Smooth muscle cell (in vitro differentiated cells): ENCODE measurements around the gene PRPSAP2. TPM values are rescaled to one million over a fixed set of nuclear protein-coding genes. Genes with fewer than 3 reads are reported as not detected.

Source experiments
- DNase-seq: peaks from one replicate; lab custom pipeline; 2025; ENCODE audit not compliant: unreplicated experiment; lab: John Stamatoyannopoulos, UW
- H2AFZ ChIP-seq: fragments of 200-600 bp; sonication (generic); 2 replicates; pipeline ENCODE4 v1.6.0; 2016; ENCODE audit warnings: antibody characterized with exemption, low read depth, mild to moderate bottlenecking
- H3F3A ChIP-seq: fragments of 200-600 bp; sonication (generic); 2 replicates; pipeline ENCODE4 v1.6.0; 2017; ENCODE audit warnings: antibody characterized with exemption, low read depth
- H3K27ac ChIP-seq: fragments of 200-600 bp; sonication (generic); 2 replicates; pipeline ENCODE4 v1.5.1; 2016; ENCODE audit warnings: low read depth, mild to moderate bottlenecking
- H3K27me3 ChIP-seq: fragments of 200-600 bp; sonication (generic); 2 replicates; pipeline ENCODE4 v1.6.1; 2016; ENCODE audit warnings: low read depth, mild to moderate bottlenecking
- H3K36me3 ChIP-seq: fragments of 200-600 bp; sonication (generic); 2 replicates; pipeline ENCODE4 v1.5.1; 2016; ENCODE audit warnings: low read depth
- H3K4me1 ChIP-seq: fragments of 200-600 bp; sonication (generic); 2 replicates; pipeline ENCODE4 v1.5.1; 2016; ENCODE audit warnings: low read depth
- H3K4me2 ChIP-seq: fragments of 200-600 bp; sonication (generic); 2 replicates; pipeline ENCODE4 v1.6.0; 2016; ENCODE audit warnings: mild to moderate bottlenecking
- H3K4me3 ChIP-seq: fragments of 200-600 bp; sonication (generic); 2 replicates; pipeline ENCODE4 v1.5.1; 2016; ENCODE audit warnings: mild to moderate bottlenecking
- H3K79me2 ChIP-seq: fragments of 200-600 bp; sonication (generic); 2 replicates; pipeline ENCODE4 v1.6.0; 2016; ENCODE audit warnings: low read depth, mild to moderate bottlenecking
- H3K9ac ChIP-seq: fragments of 200-600 bp; sonication (generic); 2 replicates; pipeline ENCODE4 v1.6.0; 2016; ENCODE audit warnings: low read depth
- H3K9me3 ChIP-seq: fragments of 200-600 bp; sonication (generic); replicated peaks from 2 replicates; pipeline ENCODE4 v1.5.1; 2016; ENCODE audit warnings: low read depth
- H4K20me1 ChIP-seq: fragments of 200-600 bp; sonication (generic); 2 replicates; pipeline ENCODE4 v1.6.0; 2016; ENCODE audit warnings: low read depth
- whole genome bisulfite sequencing: methylation state at CpG from one replicate; pipeline ENCODE4 v1.1.7; 2016; ENCODE audit warnings: low lambda C conversion rate; 5-methylcytosine and 5-hydroxymethylcytosine counted together
- polyA plus RNA-seq: library from polyadenylated mRNA; unstranded; fragments of >200 nt; fragmentation: Nextera tagmentation; extraction: Ambion mirVana; gene quantifications from 2 replicates; pipeline ENCODE4 v1.2.1, GENCODE V29; 2016
- total RNA-seq: library from RNA; depleted of rRNA; stranded (reverse); fragments of >200 nt; gene quantifications from 2 replicates; pipeline ENCODE4 v1.2.3, GENCODE V29; 2014
- TF ChIP-seq, protein P1 (sequence below): fragments of 200-600 bp; sonication (generic); IDR thresholded peaks from 2 replicates; pipeline ENCODE4 v1.5.1; 2017; ENCODE audit warnings: borderline replicate concordance, mild to moderate bottlenecking, antibody characterized with exemption; ENCODE audit not compliant: insufficient read depth, poor library complexity, severe bottlenecking

PRPSAP2 gene
- total and polyA plus RNA-seq, 2 experiments from 2014 or later, result 24.0 to 39.8 TPM

- Histone ChIP-seq H3K9ac (no peak overlapping the region), H3K79me2 (no peaks in the 10 kb centered on the region), H2AFZ (no peak overlapping the region), H3K4me2 (no peak overlapping the region), H3K27me3 (no peaks in the 10 kb centered on the region), H3K27ac (no peak overlapping the region), H3K4me3 (no peak overlapping the region), H3K36me3 (no peaks in the 10 kb centered on the region), H3K9me3 (no peaks in the 10 kb centered on the region), H3F3A (no peaks in the 10 kb centered on the region), H4K20me1 (peaks cover 7% of the 10 kb centered on the region), H3K4me1 (peaks cover 12% of the 10 kb centered on the region)
- DNase-seq, result no peak
- WGBS, result 94% methylated on average over 7 of the region's 7 CpGs
- TF ChIP-seq, protein P1, sequence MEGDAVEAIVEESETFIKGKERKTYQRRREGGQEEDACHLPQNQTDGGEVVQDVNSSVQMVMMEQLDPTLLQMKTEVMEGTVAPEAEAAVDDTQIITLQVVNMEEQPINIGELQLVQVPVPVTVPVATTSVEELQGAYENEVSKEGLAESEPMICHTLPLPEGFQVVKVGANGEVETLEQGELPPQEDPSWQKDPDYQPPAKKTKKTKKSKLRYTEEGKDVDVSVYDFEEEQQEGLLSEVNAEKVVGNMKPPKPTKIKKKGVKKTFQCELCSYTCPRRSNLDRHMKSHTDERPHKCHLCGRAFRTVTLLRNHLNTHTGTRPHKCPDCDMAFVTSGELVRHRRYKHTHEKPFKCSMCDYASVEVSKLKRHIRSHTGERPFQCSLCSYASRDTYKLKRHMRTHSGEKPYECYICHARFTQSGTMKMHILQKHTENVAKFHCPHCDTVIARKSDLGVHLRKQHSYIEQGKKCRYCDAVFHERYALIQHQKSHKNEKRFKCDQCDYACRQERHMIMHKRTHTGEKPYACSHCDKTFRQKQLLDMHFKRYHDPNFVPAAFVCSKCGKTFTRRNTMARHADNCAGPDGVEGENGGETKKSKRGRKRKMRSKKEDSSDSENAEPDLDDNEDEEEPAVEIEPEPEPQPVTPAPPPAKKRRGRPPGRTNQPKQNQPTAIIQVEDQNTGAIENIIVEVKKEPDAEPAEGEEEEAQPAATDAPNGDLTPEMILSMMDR, result no peak
Measured at GRCh38 chr17:18971801-18972200, 113.9 kb downstream of the PRPSAP2 start.

GRCh38 chr17:18974407-18975149 is 116.6 kb downstream of the PRPSAP2 start:
- WGBS, result 91% methylated on average over 10 of the region's 10 CpGs
- no peaks in the 10 kb centered on the region for H3K4me1 ChIP-seq
- no peak for DNase-seq
- H3K9ac ChIP-seq, result no peak overlapping the region
- no peak overlapping the region for H2AFZ ChIP-seq
- no peaks in the 10 kb centered on the region for H3K36me3 ChIP-seq
- H3K9me3 ChIP-seq, result no peaks in the 10 kb centered on the region
- TF ChIP-seq, protein P1, result no peak
- H3K27ac ChIP-seq, result peak overlapping the region; percentile 35
- no peak overlapping the region for H3K4me2 ChIP-seq
- H3F3A ChIP-seq, result no peaks in the 10 kb centered on the region
- no peak overlapping the region for H3K4me3 ChIP-seq
- H4K20me1 ChIP-seq, result peaks cover 7% of the 10 kb centered on the region
- no peaks in the 10 kb centered on the region for H3K27me3 ChIP-seq
- H3K79me2 ChIP-seq, result no peaks in the 10 kb centered on the region

GRCh38 chr17:18975597-18975996 is 117.7 kb downstream of the PRPSAP2 start:
- Histone ChIP-seq H3K36me3 (no peaks in the 10 kb centered on the region), H3K4me3 (no peak overlapping the region), H3K27me3 (no peaks in the 10 kb centered on the region), H3K4me1 (no peaks in the 10 kb centered on the region), H3F3A (no peaks in the 10 kb centered on the region), H3K27ac (no peak overlapping the region), H4K20me1 (peaks cover 7% of the 10 kb centered on the region), H3K9ac (no peak overlapping the region), H3K79me2 (no peaks in the 10 kb centered on the region), H3K9me3 (no peaks in the 10 kb centered on the region), H3K4me2 (no peak overlapping the region), H2AFZ (no peak overlapping the region)
- no peak for DNase-seq
- 98% methylated on average over 13 of the region's 13 CpGs for WGBS
- TF ChIP-seq, protein P1, result no peak

GRCh38 chr17:18976201-18976600 is 118.3 kb downstream of the PRPSAP2 start:
- no peaks in the 10 kb centered on the region for H3F3A ChIP-seq
- H3K9ac ChIP-seq, result no peak overlapping the region
- H3K27me3 ChIP-seq, result no peaks in the 10 kb centered on the region
- no peaks in the 10 kb centered on the region for H3K79me2 ChIP-seq
- H4K20me1 ChIP-seq, result peaks cover 7% of the 10 kb centered on the region
- no peaks in the 10 kb centered on the region for H3K36me3 ChIP-seq
- no peak overlapping the region for H3K27ac ChIP-seq
- H3K4me1 ChIP-seq, result no peaks in the 10 kb centered on the region
- 84% methylated on average over 4 of the region's 4 CpGs for WGBS
- DNase-seq, result no peak
- no peaks in the 10 kb centered on the region for H3K9me3 ChIP-seq
- no peak overlapping the region for H3K4me2 ChIP-seq
- H2AFZ ChIP-seq, result no peak overlapping the region
- TF ChIP-seq, protein P1, result no peak
- no peak overlapping the region for H3K4me3 ChIP-seq
